Measurements from ENCODE around the gene OR10AG1.
A peak's percentile ranks its signal among the peaks of the same experiment; 100 is the strongest.

The OR10AG1 gene

DNA sequence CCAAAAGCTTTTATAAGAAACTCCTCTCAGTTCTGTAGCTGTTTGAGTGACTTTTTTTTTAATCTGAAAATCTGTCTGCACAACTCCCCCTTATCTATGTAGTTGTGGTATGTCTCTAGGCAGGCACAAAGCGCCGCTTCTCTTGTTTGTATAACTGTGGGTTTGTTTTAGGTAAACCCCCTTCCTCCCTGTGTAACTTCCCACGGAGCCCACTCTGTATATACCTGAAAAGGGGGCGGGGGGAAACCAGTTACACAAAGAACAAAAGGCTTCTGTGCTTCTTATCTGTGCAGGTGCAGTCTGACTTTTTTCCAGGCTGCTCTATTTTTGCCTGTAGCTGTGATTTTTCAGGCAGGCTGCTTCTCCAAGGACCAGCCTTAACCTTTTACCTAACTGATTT lies 13.2 kb downstream of the OR10AG1 start:
- no peak for DNase-seq
- Histone ChIP-seq H3K27ac (ENCODE audit: insufficient read depth in 1 of 2, low read depth in 1 of 2, low read length in 2 of 2, poor library complexity in 1 of 2, severe bottlenecking in 2 of 2) (no peak overlapping the region), H3K4me3 (ENCODE audit: control insufficient read depth in 1 of 7, extremely low read depth in 1 of 7, insufficient read depth in 4 of 7, low read depth in 2 of 7, low read length in 6 of 7) (no peak overlapping the region), H3K36me3 (ENCODE audit: control insufficient read depth in 4 of 4, insufficient read depth in 4 of 4, low read length in 3 of 4) (no peaks in the 10 kb centered on the region), H3K9me3 (ENCODE audit: control extremely low read depth in 1 of 5, control insufficient read depth in 4 of 5, insufficient read depth in 2 of 5, low read depth in 1 of 5, low read length in 4 of 5) (no peaks in the 10 kb centered on the region), H3K4me1 (ENCODE audit: control extremely low read depth in 1 of 4, control insufficient read depth in 4 of 4, insufficient read depth in 4 of 4, low read length in 3 of 4) (no peaks in the 10 kb centered on the region), H3K27me3 (replicated peaks in 2 of 5; ENCODE audit: control insufficient read depth in 4 of 5, insufficient read depth in 5 of 5, low read length in 4 of 5) (no peaks in the 10 kb centered on the region)
- ChIA-PET POLR2A (no interaction called here), CTCF (no interaction called here)
- no CpG with 5 or more reads among the region's 4 CpGs for WGBS (ENCODE audit: insufficient coverage)

DNA sequence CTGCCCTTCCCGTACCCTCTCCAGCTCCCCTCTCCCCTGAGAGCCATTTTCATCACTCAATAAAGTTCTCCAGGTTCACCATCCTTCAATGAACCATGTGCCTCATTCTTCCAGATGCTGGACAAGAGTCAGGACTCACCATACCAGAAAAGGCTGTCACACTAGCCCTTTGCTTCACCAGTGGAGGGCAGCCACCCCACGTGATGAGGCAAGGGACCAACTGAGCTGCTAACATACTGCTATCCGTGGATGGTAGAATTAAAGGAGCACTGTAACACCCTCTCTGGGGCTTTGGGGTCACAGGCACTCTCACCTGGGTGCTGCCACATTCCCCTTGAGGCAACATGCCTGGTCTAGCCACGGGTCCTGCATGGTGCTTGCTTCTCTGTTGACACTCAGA lies 20.4 kb downstream of the OR10AG1 start:
- Histone ChIP-seq H3K27me3 (replicated peaks in 2 of 5; ENCODE audit: control insufficient read depth in 4 of 5, insufficient read depth in 5 of 5, low read length in 4 of 5) (no peaks in the 10 kb centered on the region), H3K9me3 (ENCODE audit: control extremely low read depth in 1 of 5, control insufficient read depth in 4 of 5, insufficient read depth in 2 of 5, low read depth in 1 of 5, low read length in 4 of 5) (no peaks in the 10 kb centered on the region), H3K36me3 (ENCODE audit: control insufficient read depth in 4 of 4, insufficient read depth in 4 of 4, low read length in 3 of 4) (no peaks in the 10 kb centered on the region), H3K4me1 (ENCODE audit: control extremely low read depth in 1 of 4, control insufficient read depth in 4 of 4, insufficient read depth in 4 of 4, low read length in 3 of 4) (no peaks in the 10 kb centered on the region), H3K27ac (ENCODE audit: insufficient read depth in 1 of 2, low read depth in 1 of 2, low read length in 2 of 2, poor library complexity in 1 of 2, severe bottlenecking in 2 of 2) (no peak overlapping the region), H3K4me3 (ENCODE audit: control insufficient read depth in 1 of 7, extremely low read depth in 1 of 7, insufficient read depth in 4 of 7, low read depth in 2 of 7, low read length in 6 of 7) (no peak overlapping the region)
- DNase-seq: no peak
- ChIA-PET CTCF (no interaction called here), POLR2A (no interaction called here)
- WGBS (ENCODE audit: insufficient coverage): 80% methylated on average over 1 of the region's 4 CpGs

- H3K4me1 ChIP-seq (ENCODE audit: control extremely low read depth in 1 of 4, control insufficient read depth in 4 of 4, insufficient read depth in 4 of 4, low read length in 3 of 4): no peaks in the 10 kb centered on the region
- no peaks in the 10 kb centered on the region for H3K9me3 ChIP-seq (ENCODE audit: control extremely low read depth in 1 of 5, control insufficient read depth in 4 of 5, insufficient read depth in 2 of 5, low read depth in 1 of 5, low read length in 4 of 5)
- H3K4me3 ChIP-seq (ENCODE audit: control insufficient read depth in 1 of 7, extremely low read depth in 1 of 7, insufficient read depth in 4 of 7, low read depth in 2 of 7, low read length in 6 of 7): no peak overlapping the region
- no peak overlapping the region for H3K27ac ChIP-seq (ENCODE audit: insufficient read depth in 1 of 2, low read depth in 1 of 2, low read length in 2 of 2, poor library complexity in 1 of 2, severe bottlenecking in 2 of 2)
- DNase-seq: peak; percentile 2 to 30 (median 24)
- H3K36me3 ChIP-seq (ENCODE audit: control insufficient read depth in 4 of 4, insufficient read depth in 4 of 4, low read length in 3 of 4): no peaks in the 10 kb centered on the region
- no CpG with 5 or more reads among the region's 3 CpGs for WGBS (ENCODE audit: insufficient coverage)
- CTCF ChIA-PET: no interaction called here
- POLR2A ChIA-PET: no interaction called here
- no peaks in the 10 kb centered on the region for H3K27me3 ChIP-seq (replicated peaks in 2 of 5; ENCODE audit: control insufficient read depth in 4 of 5, insufficient read depth in 5 of 5, low read length in 4 of 5)
These were observed 26.9 kb downstream of the OR10AG1 start for GRCh38 chr11:55942785-55943392.

DNA sequence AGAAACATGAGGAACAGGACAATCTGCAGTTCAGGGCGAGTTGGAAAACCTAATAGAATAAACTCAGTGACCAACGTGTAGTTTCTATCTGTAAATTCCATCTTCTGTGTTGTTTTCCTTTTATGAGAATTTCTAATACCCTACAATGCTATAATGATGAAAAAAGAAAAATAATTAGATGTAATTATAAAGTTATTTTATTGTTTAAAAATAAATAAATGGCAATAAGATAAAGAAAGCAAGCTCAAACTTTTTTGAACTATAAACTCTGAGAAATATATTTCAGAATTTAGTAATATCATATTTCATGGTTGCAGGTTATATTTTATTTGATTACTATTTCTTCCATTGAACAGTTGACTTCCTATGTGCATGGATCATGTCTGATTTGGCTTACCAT lies 33.4 kb downstream of the OR10AG1 start, which contains the start of gene OR5I1:
TSS of gene OR5I1 (minus strand) at position 101 of the 400 bp plus-strand sequence. CDS start at position 101, 0 bp downstream.
- Histone ChIP-seq H3K4me1 (ENCODE audit: control extremely low read depth in 1 of 4, control insufficient read depth in 4 of 4, insufficient read depth in 4 of 4, low read length in 3 of 4) (no peaks in the 10 kb centered on the region), H3K9me3 (ENCODE audit: control extremely low read depth in 1 of 5, control insufficient read depth in 4 of 5, insufficient read depth in 2 of 5, low read depth in 1 of 5, low read length in 4 of 5) (no peaks in the 10 kb centered on the region), H3K27me3 (replicated peaks in 2 of 5; ENCODE audit: control insufficient read depth in 4 of 5, insufficient read depth in 5 of 5, low read length in 4 of 5) (no peaks in the 10 kb centered on the region), H3K4me3 (ENCODE audit: control insufficient read depth in 1 of 7, extremely low read depth in 1 of 7, insufficient read depth in 4 of 7, low read depth in 2 of 7, low read length in 6 of 7) (no peak within 1 kb of the TSS), H3K27ac (ENCODE audit: insufficient read depth in 1 of 2, low read depth in 1 of 2, low read length in 2 of 2, poor library complexity in 1 of 2, severe bottlenecking in 2 of 2) (no peak within 1 kb of the TSS), H3K36me3 (ENCODE audit: control insufficient read depth in 4 of 4, insufficient read depth in 4 of 4, low read length in 3 of 4) (no peaks in the 10 kb centered on the region)
- WGBS (ENCODE audit: insufficient coverage): no CpG with 5 or more reads among the region's 2 CpGs
- ChIA-PET CTCF (no interaction called here), POLR2A (no interaction called here)
- DNase-seq: no peak

GRCh38 chr11:55920537-55920936 lies 49.2 kb downstream of the OR10AG1 start:
- 84% methylated on average over 4 of the region's 5 CpGs for WGBS (ENCODE audit: insufficient coverage)
- POLR2A ChIA-PET: no interaction called here

More at GRCh38 chr11:55920537-55920936, 49.2 kb downstream of the OR10AG1 start:
- DNase-seq: no peak
- Histone ChIP-seq H3K4me1 (ENCODE audit: control extremely low read depth in 1 of 4, control insufficient read depth in 4 of 4, insufficient read depth in 4 of 4, low read length in 3 of 4) (no peaks in the 10 kb centered on the region), H3K27ac (ENCODE audit: insufficient read depth in 1 of 2, low read depth in 1 of 2, low read length in 2 of 2, poor library complexity in 1 of 2, severe bottlenecking in 2 of 2) (no peak overlapping the region), H3K27me3 (replicated peaks in 2 of 5; ENCODE audit: control insufficient read depth in 4 of 5, insufficient read depth in 5 of 5, low read length in 4 of 5) (no peaks in the 10 kb centered on the region), H3K4me3 (ENCODE audit: control insufficient read depth in 1 of 7, extremely low read depth in 1 of 7, insufficient read depth in 4 of 7, low read depth in 2 of 7, low read length in 6 of 7) (no peak overlapping the region), H3K9me3 (ENCODE audit: control extremely low read depth in 1 of 5, control insufficient read depth in 4 of 5, insufficient read depth in 2 of 5, low read depth in 1 of 5, low read length in 4 of 5) (no peaks in the 10 kb centered on the region), H3K36me3 (ENCODE audit: control insufficient read depth in 4 of 4, insufficient read depth in 4 of 4, low read length in 3 of 4) (no peaks in the 10 kb centered on the region)
- CTCF ChIA-PET: no interaction called here

Measured in common myeloid progenitor, CD34-positive (primary cell).